ENCODE results near the gene PCSK7. TPM values are rescaled to one million over a fixed set of nuclear protein-coding genes. Genes with fewer than 3 reads are reported as not detected.

Gene PCSK7
- total RNA-seq, 1 experiment from 2014 or later, result 43.6 TPM

- intact Hi-C loops (cut with micrococcal nuclease), result no loop called here
- no peaks in the 10 kb centered on the region for H4K20me1 ChIP-seq (ENCODE audit: low read length)
- no peak overlapping the region for H3K4me2 ChIP-seq (ENCODE audit: low read length)
- no peak overlapping the region for H2AFZ ChIP-seq (ENCODE audit: low read length)
- CTCF ChIA-PET, result no interaction called here
- H3F3A ChIP-seq (ENCODE audit: low read length, unreplicated experiment), result peaks cover 4% of the 10 kb centered on the region
- no peak overlapping the region for H3K27ac ChIP-seq (ENCODE audit: low read length)
- no peaks in the 10 kb centered on the region for H3K79me2 ChIP-seq (ENCODE audit: low read length)
- POLR2A ChIA-PET (ENCODE audit: unreplicated experiment), result no interaction called here
- peaks cover 13% of the 10 kb centered on the region for H3K4me1 ChIP-seq (ENCODE audit: insufficient read depth, low read length)
- no peak for TF ChIP-seq EZH2phosphoT487 (IDR thresholded peaks at IDR 0.05; ENCODE audit: borderline replicate concordance, low read length)
- no peak for TF ChIP-seq EZH2 (IDR thresholded peaks at IDR 0.05; ENCODE audit: low read length, unreplicated experiment)
- no peak for TF ChIP-seq CTCF (conservative IDR thresholded peaks at IDR 0.05; ENCODE audit: low read depth, low read length)
- no peaks in the 10 kb centered on the region for H3K9me2 ChIP-seq (replicated peaks; ENCODE audit: low read length)
- H3K36me3 ChIP-seq (ENCODE audit: low read depth, low read length), result peaks cover 45% of the 10 kb centered on the region; the same call in 1 of the 2 replicates
- BruUV-seq (replicated peaks), result TSS peak; percentile 2
- H3K27me3 ChIP-seq (ENCODE audit: low read length), result no peaks in the 10 kb centered on the region
- no peak overlapping the region for H3K9ac ChIP-seq (ENCODE audit: low read length)
- H3K9me3 ChIP-seq (ENCODE audit: low read length), result no peaks in the 10 kb centered on the region
- no peak overlapping the region for H3K4me3 ChIP-seq (ENCODE audit: low read length)
- ATAC-seq (no peak), DNase-seq (no peak)
These were observed 14.5 kb downstream of the PCSK7 start for GRCh38 chr11:117217141-117218084.

GRCh38 chr11:117214404-117215110 is 17.3 kb downstream of the PCSK7 start:
- H2AFZ ChIP-seq (ENCODE audit: low read length), result no peak overlapping the region
- no peaks in the 10 kb centered on the region for H3F3A ChIP-seq (ENCODE audit: low read length, unreplicated experiment)
- H3K36me3 ChIP-seq (ENCODE audit: low read depth, low read length), result peaks cover 43% of the 10 kb centered on the region; the same call in 1 of the 2 replicates
- ChIA-PET POLR2A (ENCODE audit: unreplicated experiment) (interaction anchor here (0.7 kb wide), 1 partner anchor 145 kb away, joined by 5 read pairs; no protein-coding TSS in a partner anchor), CTCF (interaction anchor here (0.6 kb wide), 1 partner anchor 29 kb away, joined by 4 read pairs; no protein-coding TSS in a partner anchor)
- H3K9me3 ChIP-seq (ENCODE audit: low read length), result no peaks in the 10 kb centered on the region
- H3K9ac ChIP-seq (ENCODE audit: low read length), result no peak overlapping the region
- TF ChIP-seq EZH2phosphoT487 (IDR thresholded peaks at IDR 0.05; ENCODE audit: borderline replicate concordance, low read length) (no peak), CTCF (conservative IDR thresholded peaks at IDR 0.05; ENCODE audit: low read depth, low read length) (no peak), EZH2 (IDR thresholded peaks at IDR 0.05; ENCODE audit: low read length, unreplicated experiment) (no peak)
- no TSS peak for BruUV-seq (replicated peaks)
- H3K9me2 ChIP-seq (replicated peaks; ENCODE audit: low read length), result no peaks in the 10 kb centered on the region
- intact Hi-C loops (cut with micrococcal nuclease), result no loop called here
- H3K4me2 ChIP-seq (ENCODE audit: low read length), result no peak overlapping the region
- H4K20me1 ChIP-seq (ENCODE audit: low read length), result no peaks in the 10 kb centered on the region
- H3K4me3 ChIP-seq (ENCODE audit: low read length), result no peak overlapping the region
- H3K4me1 ChIP-seq (ENCODE audit: insufficient read depth, low read length), result no peaks in the 10 kb centered on the region
- DNase-seq, result no peak
- no peak for ATAC-seq
- no peaks in the 10 kb centered on the region for H3K79me2 ChIP-seq (ENCODE audit: low read length)
- H3K27me3 ChIP-seq (ENCODE audit: low read length), result no peaks in the 10 kb centered on the region
- H3K27ac ChIP-seq (ENCODE audit: low read length), result no peak overlapping the region
